Uterus (tissue), 4 donors: Measurements from ENCODE around the gene CTXN2. TPM values are rescaled to one million over a fixed set of nuclear protein-coding genes. Genes with fewer than 3 reads are reported as not detected.

ENCODE experiments used
- DNase-seq, 2 donors: peaks; one replicate each; pipeline ENCODE4 v3.0.0-alpha.2; 2019 to 2020
- H3K27ac ChIP-seq, 2 donors: fragments of 200-600 bp; sonication (generic); 1 replicate in 1 of 2; 2 replicates in 1 of 2; pipeline ENCODE4 v1.5.1; 2016 to 2018
- H3K27me3 ChIP-seq, 2 donors: fragments of 200-600 bp; sonication (generic); one replicate each; pipeline ENCODE4 v1.5.1; 2018 to 2019; ENCODE audit warnings: control low read depth in 1 of 2
- H3K36me3 ChIP-seq, 2 donors: fragments of 200-600 bp; sonication (generic); one replicate each; pipeline ENCODE4 v1.5.1; 2019; ENCODE audit warnings: control low read depth in 1 of 2
- H3K4me1 ChIP-seq, 2 donors: fragments of 200-600 bp; sonication (generic); one replicate each; pipeline ENCODE4 v1.5.1; 2018 to 2019; ENCODE audit warnings: control low read depth in 1 of 2
- H3K4me3 ChIP-seq, 2 donors: fragments of 200-600 bp; sonication (generic); 1 replicate in 1 of 2; 2 replicates in 1 of 2; pipeline ENCODE4 v1.5.1; 2018 to 2019; ENCODE audit warnings: mild to moderate bottlenecking in 1 of 2
- H3K9me3 ChIP-seq, 2 donors: fragments of 200-600 bp; sonication (generic); one replicate each; pipeline ENCODE4 v1.5.1; 2019; ENCODE audit warnings: control low read depth in 1 of 2
- CTCF ChIP-seq, 4 experiments: fragments of 200-600 bp in 2 of 4; fragments of 450-650 bp in 2 of 4; sonication (generic) in 2 of 4; IDR thresholded peaks; one replicate each; pipeline ENCODE4 v1.5.1; 2016 to 2019; ENCODE audit warnings: antibody characterized with exemption in 4 of 4, mild to moderate bottlenecking in 2 of 4, moderate library complexity in 1 of 4
- POLR2A ChIP-seq, 2 donors: fragments of 450-650 bp; IDR thresholded peaks; one replicate each; pipeline ENCODE4 v1.6.1; 2016; ENCODE audit warnings: antibody characterized with exemption in 2 of 2, mild to moderate bottlenecking in 1 of 2, moderate library complexity in 1 of 2
- intact Hi-C: fragments of 100-400 bp; cut with DNase I; formaldehyde crosslinking; loops from one replicate; pipeline ENCODE4 v1.15.1; 2023; ENCODE audit warnings: low total_unique reads
- total RNA-seq, 4 donors: library from RNA; depleted of rRNA in 3 of 4; stranded (reverse); fragments of >200 nt in 3 of 4; gene quantifications; one replicate each; pipeline versions ENCODE4 v1.1.0 to v1.2.4, GENCODE V29; 2014 to 2023
- donor health status: DM: yes; HTN: yes; CAD: no.

The CTXN2 gene
- total RNA-seq, 4 donors from 2014 or later: not detected

GRCh38 chr15:48176112-48176511, 15.4 kb upstream of the CTXN2 start:
- H3K4me3 ChIP-seq: no peak overlapping the region

GRCh38 chr15:48176957-48177356, 14.5 kb upstream of the CTXN2 start:
- no peak for DNase-seq
- intact Hi-C loops: no loop called here
- H3K4me1 ChIP-seq: no peaks in the 10 kb centered on the region
- H3K27ac ChIP-seq: no peak overlapping the region
- no peaks in the 10 kb centered on the region for H3K27me3 ChIP-seq
- H3K4me3 ChIP-seq: peak overlapping the region in 1 of 2 donors; percentile 47
- TF ChIP-seq POLR2A (IDR thresholded peaks at IDR 0.05) (no peak), CTCF (IDR thresholded peaks at IDR 0.05) (no peak)
- no peaks in the 10 kb centered on the region for H3K9me3 ChIP-seq
- H3K36me3 ChIP-seq: no peaks in the 10 kb centered on the region

More at GRCh38 chr15:48176112-48176511, 15.4 kb upstream of the CTXN2 start:
- Histone ChIP-seq H3K4me1 (no peaks in the 10 kb centered on the region), H3K36me3 (no peaks in the 10 kb centered on the region), H3K9me3 (no peaks in the 10 kb centered on the region), H3K27me3 (no peaks in the 10 kb centered on the region), H3K27ac (no peak overlapping the region)
- DNase-seq: no peak
- intact Hi-C loops: no loop called here
- no peak for TF ChIP-seq CTCF (IDR thresholded peaks at IDR 0.05)
- TF ChIP-seq POLR2A (IDR thresholded peaks at IDR 0.05): no peak

GRCh38 chr15:48177383-48177765, 14.1 kb upstream of the CTXN2 start:
- no peaks in the 10 kb centered on the region for H3K36me3 ChIP-seq
- intact Hi-C loops: no loop called here
- H3K4me3 ChIP-seq: peak overlapping the region; percentile 16 to 47
- H3K4me1 ChIP-seq: no peaks in the 10 kb centered on the region
- H3K27ac ChIP-seq: peak overlapping the region in 1 of 2 donors; percentile 56
- TF ChIP-seq POLR2A (IDR thresholded peaks at IDR 0.05): no peak
- TF ChIP-seq CTCF (IDR thresholded peaks at IDR 0.05): no peak
- H3K27me3 ChIP-seq: no peaks in the 10 kb centered on the region
- H3K9me3 ChIP-seq: no peaks in the 10 kb centered on the region
- DNase-seq: no peak

GRCh38 chr15:48177766-48178647, 13.5 kb upstream of the CTXN2 start, which contains the start of gene MYEF2:
MYEF2 (minus strand) TSS chr15:48178295; CDS start chr15:48178237, 58 bp downstream.
- TF ChIP-seq POLR2A (IDR thresholded peaks at IDR 0.05): no peak
- no peak for TF ChIP-seq CTCF (IDR thresholded peaks at IDR 0.05)
- no peaks in the 10 kb centered on the region for H3K4me1 ChIP-seq

GRCh38 chr15:48178648-48178931, 12.9 kb upstream of the CTXN2 start:
- no peak overlapping the region for H3K27ac ChIP-seq
- TF ChIP-seq POLR2A (IDR thresholded peaks at IDR 0.05) (no peak), CTCF (IDR thresholded peaks at IDR 0.05) (no peak)
- intact Hi-C loops: no loop called here

More at GRCh38 chr15:48177766-48178647, 13.5 kb upstream of the CTXN2 start, which contains the start of gene MYEF2:
- Histone ChIP-seq H3K4me3 (peak within 1 kb of the TSS; percentile 16 to 47), H3K27ac (peak within 1 kb of the TSS in 1 of 2 donors; percentile 56), H3K9me3 (no peaks in the 10 kb centered on the region), H3K36me3 (no peaks in the 10 kb centered on the region), H3K27me3 (no peaks in the 10 kb centered on the region)
- DNase-seq: peak; percentile 32 to 36
- intact Hi-C loops: no loop called here

More at GRCh38 chr15:48178648-48178931, 12.9 kb upstream of the CTXN2 start:
- H3K9me3 ChIP-seq: no peaks in the 10 kb centered on the region
- DNase-seq: no peak
- H3K4me3 ChIP-seq: no peak overlapping the region
- no peaks in the 10 kb centered on the region for H3K27me3 ChIP-seq
- no peaks in the 10 kb centered on the region for H3K36me3 ChIP-seq
- no peaks in the 10 kb centered on the region for H3K4me1 ChIP-seq
